Measurements from ENCODE around the gene BLTP3A. TPM values are rescaled to one million over a fixed set of nuclear protein-coding genes. Genes with fewer than 3 reads are reported as not detected.

The BLTP3A gene
- total and polyA plus RNA-seq, 2 experiments from 2014 or later = 3.1 to 4.9 TPM

DNA sequence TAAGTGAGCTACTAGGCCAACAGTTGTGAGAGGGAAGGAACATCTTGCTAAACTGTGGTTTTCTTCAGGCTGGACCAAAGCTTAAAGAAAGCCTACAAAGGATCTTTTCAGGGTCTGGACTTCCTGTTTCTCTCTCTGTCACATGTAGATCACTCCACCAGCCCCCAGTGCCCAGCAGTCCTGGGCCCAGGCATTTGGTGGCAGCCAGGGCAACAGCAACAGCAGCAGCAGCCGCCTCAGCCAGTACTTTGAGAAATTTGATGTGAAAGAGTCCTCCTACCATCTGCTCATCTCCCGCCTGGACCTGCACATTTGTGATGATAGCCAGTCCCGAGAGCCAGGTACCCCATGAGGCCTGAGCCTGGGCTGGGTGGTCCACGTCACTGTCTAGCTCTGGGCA is 44.1 kb downstream of the BLTP3A start:
- Histone ChIP-seq H3K27me3 (replicated peaks; ENCODE audit: insufficient read depth) (no peaks in the 10 kb centered on the region), H3F3A (ENCODE audit: insufficient read depth) (no peaks in the 10 kb centered on the region), H3K4me1 (ENCODE audit: insufficient read depth) (peaks cover 11% of the 10 kb centered on the region), H3K4me3 (no peak overlapping the region), H3K9me2 (ENCODE audit: insufficient read depth) (no peaks in the 10 kb centered on the region), H3K79me2 (ENCODE audit: insufficient read depth) (no peaks in the 10 kb centered on the region), H3K36me3 (ENCODE audit: low read depth) (peaks cover 16% of the 10 kb centered on the region), H3K27ac (no peak overlapping the region), H4K20me1 (ENCODE audit: insufficient read depth) (no peaks in the 10 kb centered on the region), H2AFZ (no peak overlapping the region), H3K4me2 (ENCODE audit: unreplicated experiment) (no peak overlapping the region), H3K9ac (no peak overlapping the region), H3K9me3 (ENCODE audit: low read depth) (no peaks in the 10 kb centered on the region)
- in situ Hi-C loops (cut with MboI) = no loop called here
- 90 to 96% methylated on average over 4 of the region's 4 CpGs for WGBS, 2 experiments (ENCODE audit: low coverage in 1 of 2, low lambda C conversion rate in 2 of 2, missing lambda C conversion rate in 2 of 2)
- no peak for TF ChIP-seq EZH2phosphoT487 (IDR thresholded peaks at IDR 0.05; ENCODE audit: insufficient read depth, low read depth)
- no peak for TF ChIP-seq EZH2 (IDR thresholded peaks at IDR 0.05; ENCODE audit: insufficient read depth, poor library complexity, severe bottlenecking)
- no peak for DNase-seq

DNA sequence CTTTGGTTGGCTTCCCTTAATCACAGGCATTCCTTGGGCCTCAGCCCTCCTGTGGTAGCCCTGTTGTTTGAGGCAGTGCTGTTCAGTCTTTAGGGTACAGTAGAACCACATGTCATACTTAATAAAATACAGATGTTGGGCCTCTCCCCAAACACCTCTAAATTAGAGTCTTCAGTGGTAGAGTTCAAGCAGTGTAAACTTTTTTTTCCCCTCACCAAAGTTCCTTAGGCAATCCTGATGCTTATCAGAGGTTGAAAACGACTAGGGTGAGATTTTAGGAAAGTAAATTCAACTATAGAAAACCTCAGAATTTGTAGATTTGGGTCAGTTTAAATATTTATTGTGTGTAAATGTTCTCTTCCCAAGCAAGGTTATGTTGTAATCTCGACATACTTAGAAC is 44.6 kb downstream of the BLTP3A start:
- Histone ChIP-seq H3K9ac (no peak overlapping the region), H3K9me3 (ENCODE audit: low read depth) (no peaks in the 10 kb centered on the region), H3K27me3 (replicated peaks; ENCODE audit: insufficient read depth) (no peaks in the 10 kb centered on the region), H3K9me2 (ENCODE audit: insufficient read depth) (no peaks in the 10 kb centered on the region), H4K20me1 (ENCODE audit: insufficient read depth) (no peaks in the 10 kb centered on the region), H3K36me3 (ENCODE audit: low read depth) (peaks cover 16% of the 10 kb centered on the region), H3K4me3 (no peak overlapping the region), H3F3A (ENCODE audit: insufficient read depth) (no peaks in the 10 kb centered on the region), H3K27ac (no peak overlapping the region), H3K79me2 (ENCODE audit: insufficient read depth) (no peaks in the 10 kb centered on the region), H3K4me1 (ENCODE audit: insufficient read depth) (peaks cover 11% of the 10 kb centered on the region), H2AFZ (no peak overlapping the region), H3K4me2 (ENCODE audit: unreplicated experiment) (no peak overlapping the region)
- DNase-seq = no peak
- in situ Hi-C loops (cut with MboI) = no loop called here
- 80 to 83% methylated on average over 2 of the region's 2 CpGs for WGBS, 2 experiments (ENCODE audit: low coverage in 1 of 2, low lambda C conversion rate in 2 of 2, missing lambda C conversion rate in 2 of 2)
- TF ChIP-seq EZH2phosphoT487 (IDR thresholded peaks at IDR 0.05; ENCODE audit: insufficient read depth, low read depth) = no peak
- no peak for TF ChIP-seq EZH2 (IDR thresholded peaks at IDR 0.05; ENCODE audit: insufficient read depth, poor library complexity, severe bottlenecking)

DNA sequence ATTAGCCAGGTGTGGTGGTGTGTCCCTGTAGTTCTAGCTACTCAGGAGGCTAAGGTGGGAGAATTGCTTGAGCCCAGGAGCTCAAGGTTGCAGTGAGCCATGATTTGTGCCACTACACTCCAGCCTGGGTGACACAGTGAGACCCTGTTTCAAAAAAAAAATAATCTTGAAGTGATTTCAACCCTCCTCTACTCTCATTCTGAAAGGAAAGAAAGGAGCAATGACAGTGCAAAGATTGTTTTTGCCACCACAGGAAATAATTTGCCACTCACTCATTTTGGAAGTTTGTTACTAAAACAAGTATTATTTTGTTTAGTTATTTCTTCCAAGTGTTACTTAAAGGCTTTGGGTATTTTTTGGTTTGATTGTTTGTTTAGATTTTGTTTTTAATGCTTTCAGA is 45.6 kb downstream of the BLTP3A start:
- no peak for TF ChIP-seq EZH2phosphoT487 (IDR thresholded peaks at IDR 0.05; ENCODE audit: insufficient read depth, low read depth)
- Histone ChIP-seq H3K9me3 (ENCODE audit: low read depth) (no peaks in the 10 kb centered on the region), H3K4me3 (no peak overlapping the region), H3K79me2 (ENCODE audit: insufficient read depth) (no peaks in the 10 kb centered on the region), H3K4me1 (ENCODE audit: insufficient read depth) (peaks cover 11% of the 10 kb centered on the region), H4K20me1 (ENCODE audit: insufficient read depth) (no peaks in the 10 kb centered on the region), H2AFZ (no peak overlapping the region), H3K9ac (no peak overlapping the region), H3K4me2 (ENCODE audit: unreplicated experiment) (no peak overlapping the region), H3K9me2 (ENCODE audit: insufficient read depth) (no peaks in the 10 kb centered on the region), H3K27me3 (replicated peaks; ENCODE audit: insufficient read depth) (no peaks in the 10 kb centered on the region), H3F3A (ENCODE audit: insufficient read depth) (no peaks in the 10 kb centered on the region), H3K36me3 (ENCODE audit: low read depth) (peaks cover 16% of the 10 kb centered on the region), H3K27ac (no peak overlapping the region)
- in situ Hi-C loops (cut with MboI) = no loop called here
- no peak for DNase-seq

GRCh38 chr6:34839666-34840352 is 47.9 kb downstream of the BLTP3A start:
- Histone ChIP-seq H4K20me1 (ENCODE audit: insufficient read depth) (no peaks in the 10 kb centered on the region), H3K79me2 (ENCODE audit: insufficient read depth) (no peaks in the 10 kb centered on the region), H3K4me3 (no peak overlapping the region), H3K27ac (no peak overlapping the region), H3F3A (ENCODE audit: insufficient read depth) (no peaks in the 10 kb centered on the region), H2AFZ (no peak overlapping the region), H3K4me2 (ENCODE audit: unreplicated experiment) (no peak overlapping the region), H3K27me3 (replicated peaks; ENCODE audit: insufficient read depth) (no peaks in the 10 kb centered on the region), H3K36me3 (ENCODE audit: low read depth) (peaks cover 16% of the 10 kb centered on the region), H3K9ac (no peak overlapping the region), H3K9me3 (ENCODE audit: low read depth) (no peaks in the 10 kb centered on the region), H3K9me2 (ENCODE audit: insufficient read depth) (no peaks in the 10 kb centered on the region), H3K4me1 (ENCODE audit: insufficient read depth) (peaks cover 7% of the 10 kb centered on the region)
- DNase-seq = no peak
- in situ Hi-C loops (cut with MboI) = no loop called here
- 89 to 92% methylated on average over 15 of the region's 15 CpGs for WGBS, 2 experiments (ENCODE audit: low coverage in 1 of 2, low lambda C conversion rate in 2 of 2, missing lambda C conversion rate in 2 of 2)
- TF ChIP-seq EZH2 (IDR thresholded peaks at IDR 0.05; ENCODE audit: insufficient read depth, poor library complexity, severe bottlenecking) (no peak), EZH2phosphoT487 (IDR thresholded peaks at IDR 0.05; ENCODE audit: insufficient read depth, low read depth) (no peak)

Small RNA genes within 50 kb of the gene (small RNA-seq; reads per million reads assigned to genes)
- not detected for gene RF00019 (ENCODE audit: low read depth, low replicate concordance)

Other genes with a start within 250 kb of the BLTP3A start
- not detected in 2 replicates for gene SPDEF, start 235.8 kb upstream of the BLTP3A start, total RNA-seq (2014; rRNA removed; shearing (Covaris generic))
- not detected in 2 replicates for gene SPDEF, start 235.8 kb upstream of the BLTP3A start, polyA plus RNA-seq (2016; fragmentation: Nextera tagmentation; extraction: Ambion mirVana)
- 32.6 and 41.4 TPM in 2 replicates for gene ILRUN, start 95.3 kb upstream of the BLTP3A start, total RNA-seq (2014; rRNA removed; shearing (Covaris generic))
- gene ILRUN, start 95.3 kb upstream of the BLTP3A start, polyA plus RNA-seq (2016; fragmentation: Nextera tagmentation; extraction: Ambion mirVana) = 8.4 and 8.5 TPM in 2 replicates
- gene SNRPC, start 34.6 kb upstream of the BLTP3A start, total RNA-seq (2014; rRNA removed; shearing (Covaris generic)) = 61.4 and 98.9 TPM in 2 replicates
- gene SNRPC, start 34.6 kb upstream of the BLTP3A start, polyA plus RNA-seq (2016; fragmentation: Nextera tagmentation; extraction: Ambion mirVana) = 204 and 207 TPM in 2 replicates
- gene TAF11, start 96.0 kb downstream of the BLTP3A start, total RNA-seq (2014; rRNA removed; shearing (Covaris generic)) = 18.2 and 27.1 TPM in 2 replicates
- 23.0 and 24.8 TPM in 2 replicates for gene TAF11, start 96.0 kb downstream of the BLTP3A start, polyA plus RNA-seq (2016; fragmentation: Nextera tagmentation; extraction: Ambion mirVana)
- 4.4 and 7.2 TPM in 2 replicates for gene ANKS1A, start 97.2 kb downstream of the BLTP3A start, total RNA-seq (2014; rRNA removed; shearing (Covaris generic))
- 3.2 and 3.3 TPM in 2 replicates for gene ANKS1A, start 97.2 kb downstream of the BLTP3A start, polyA plus RNA-seq (2016; fragmentation: Nextera tagmentation; extraction: Ambion mirVana)

All from GM23248 (cell line).